Spinal cord (tissue), 10 donors: Measurements from ENCODE around the gene IRX2. TPM values are rescaled to one million over a fixed set of nuclear protein-coding genes. Genes with fewer than 3 reads are reported as not detected.

Source experiments
- DNase-seq, 6 donors: peaks; one replicate each; pipeline versions ENCODE4 v3.0.0 to v3.0.0-alpha.2; 2013 to 2015; ENCODE audit warnings: low spot score in 6 of 6, low read depth in 4 of 6
- H3K27ac ChIP-seq: one replicate; pipeline ENCODE4 v1.5.1; 2013; ENCODE audit warnings: low read depth, low read length, control low read depth
- H3K27me3 ChIP-seq: one replicate; pipeline ENCODE4 v1.6.1; 2013; ENCODE audit warnings: low read length; ENCODE audit not compliant: control insufficient read depth, insufficient read depth
- H3K36me3 ChIP-seq: one replicate; pipeline ENCODE4 v1.6.1; 2013; ENCODE audit warnings: low read length; ENCODE audit not compliant: control insufficient read depth, insufficient read depth
- H3K4me1 ChIP-seq: one replicate; pipeline ENCODE4 v1.6.1; 2013; ENCODE audit warnings: low read length; ENCODE audit not compliant: control insufficient read depth, insufficient read depth
- H3K4me3 ChIP-seq: one replicate; pipeline ENCODE4 v1.5.1; 2013; ENCODE audit warnings: low read depth, low read length, control low read depth
- H3K9me3 ChIP-seq: one replicate; pipeline ENCODE4 v1.6.1; 2013; ENCODE audit warnings: low read length; ENCODE audit not compliant: control insufficient read depth, insufficient read depth
- WGBS: methylation state at CpG from one replicate; pipeline ENCODE4 v1.1.5; 2013; ENCODE audit warnings: missing lambda C conversion rate; ENCODE audit not compliant: insufficient coverage; 5-methylcytosine and 5-hydroxymethylcytosine counted together
- long read RNA-seq, 4 donors: transcript quantifications; one replicate each; lab custom pipeline, GENCODE V29; 2026
- polyA plus RNA-seq, 2 donors: library from polyadenylated mRNA; unstranded; fragments of 120-200 nt; gene quantifications; one replicate each; pipeline ENCODE4 v1.2.1, GENCODE V29; 2013; ENCODE audit not compliant: insufficient read length in 2 of 2
- total RNA-seq, 2 donors: library from RNA; depleted of rRNA in 1 of 2; stranded (reverse); fragments of 120-200 nt in 1 of 2; fragments of >200 nt in 1 of 2; gene quantifications; one replicate each; pipeline versions ENCODE4 v1.2.3 to v1.2.4, GENCODE V29; 2013 to 2014
- donor health status: healthy.

The IRX2 gene
- 10 to 100 TPM in 1 of 2 donors, 1 to 10 TPM in 1; 4.8 to 11.0 TPM for total RNA-seq
- 10 to 100 TPM; 18.4 to 23.2 TPM for polyA plus RNA-seq
- long read RNA-seq, donor 1, partial matches to known transcripts = 0 of 3 reads
- long read RNA-seq, donor 1, other reads (novel, unspliced or antisense) = 0 of 3 reads
- long read RNA-seq, donor 2, transcript IRX2-201 (4 exons, 2,456 nt) = major isoform, 5 of 6 reads
- long read RNA-seq, donor 2, partial matches to known transcripts = 0 of 6 reads
- long read RNA-seq, donor 2, other reads (novel, unspliced or antisense) = 0 of 6 reads
- long read RNA-seq, donor 3, partial matches to known transcripts = 0 of 2 reads
- long read RNA-seq, donor 3, other reads (novel, unspliced or antisense) = 0 of 2 reads
- long read RNA-seq, donor 4, transcript IRX2-201 (4 exons, 2,456 nt) = minor isoform, 5 of 22 reads
- long read RNA-seq, donor 4, transcript IRX2-202 (5 exons, 2,630 nt) = major isoform, 6 of 22 reads
- long read RNA-seq, donor 4, partial matches to known transcripts = 11 of 22 reads
- long read RNA-seq, donor 4, other reads (novel, unspliced or antisense) = 0 of 22 reads

DNA sequence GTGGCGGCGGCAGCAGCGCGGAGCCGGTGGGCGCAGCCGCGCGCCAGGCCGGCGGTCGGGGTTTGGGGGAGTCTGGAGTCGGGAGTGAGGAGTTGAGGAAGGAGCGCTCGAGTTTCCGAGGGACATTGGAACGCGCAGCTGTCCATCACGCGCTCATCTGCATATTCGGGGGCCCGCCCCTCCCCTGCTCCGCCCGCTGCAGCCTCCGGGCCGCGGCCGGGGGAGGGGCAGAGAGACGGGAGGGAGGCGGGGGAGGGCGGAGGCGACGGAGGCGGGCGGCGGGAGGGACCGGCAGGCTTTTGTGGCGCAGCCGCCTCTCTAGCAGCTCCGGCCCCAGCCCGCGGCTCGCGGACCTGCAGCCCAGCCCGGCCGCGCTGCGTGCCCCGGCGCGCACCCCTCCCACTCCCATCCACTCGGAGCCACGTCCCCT is at the start of gene IRX2:
TSS of gene IRX2 (minus strand) at position 86 of the 430 bp plus-strand sequence. CDS start 264 bp downstream, outside the sequence.
- Histone ChIP-seq H3K9me3 (no peaks in the 10 kb centered on the region), H3K4me3 (peak within 1 kb of the TSS; percentile 38), H3K4me1 (peaks cover 58% of the 10 kb centered on the region), H3K36me3 (peaks cover 13% of the 10 kb centered on the region), H3K27ac (no peak within 1 kb of the TSS), H3K27me3 (peaks cover 84% of the 10 kb centered on the region)
- DNase-seq = peak in 3 of 6 donors; percentile 82 to 94 (median 93)
- WGBS = under 1% methylated on average over 51 of the region's 53 CpGs

GRCh38 chr5:2800035-2800434 is 48.6 kb upstream of the IRX2 start:
- WGBS = 100% methylated on average over 5 of the region's 12 CpGs
- Histone ChIP-seq H3K4me3 (no peak overlapping the region), H3K9me3 (no peaks in the 10 kb centered on the region)

DNA sequence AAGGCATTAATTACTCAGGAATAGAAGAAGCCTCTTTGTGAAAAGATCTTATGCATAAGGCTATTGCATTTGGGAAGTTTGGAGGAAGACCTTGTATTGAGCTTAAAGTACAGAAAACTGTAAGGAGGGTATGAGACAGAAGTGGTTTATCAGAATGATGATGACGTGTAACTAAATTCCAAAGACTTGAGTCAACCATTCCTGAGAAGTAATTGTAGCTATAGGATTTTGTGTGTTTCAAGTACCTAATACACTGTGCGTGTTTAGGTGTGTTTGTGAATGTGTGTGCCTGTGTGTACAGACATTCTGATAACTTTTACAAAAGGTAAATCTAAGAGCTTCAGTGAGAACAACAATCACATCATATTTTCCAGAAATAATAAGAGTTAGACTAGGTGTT is 46.5 kb upstream of the IRX2 start:
- Histone ChIP-seq H3K4me3 (no peak overlapping the region), H3K9me3 (no peaks in the 10 kb centered on the region), H3K27ac (no peak overlapping the region), H3K27me3 (no peaks in the 10 kb centered on the region), H3K4me1 (no peaks in the 10 kb centered on the region), H3K36me3 (no peaks in the 10 kb centered on the region)
- DNase-seq = no peak
- WGBS = no CpG with 5 or more reads among the region's 2 CpGs

More at GRCh38 chr5:2800035-2800434, 48.6 kb upstream of the IRX2 start:
- Histone ChIP-seq H3K36me3 (no peaks in the 10 kb centered on the region), H3K27me3 (no peaks in the 10 kb centered on the region), H3K4me1 (no peaks in the 10 kb centered on the region), H3K27ac (no peak overlapping the region)
- DNase-seq = peak in 1 of 6 donors; percentile 4

DNA sequence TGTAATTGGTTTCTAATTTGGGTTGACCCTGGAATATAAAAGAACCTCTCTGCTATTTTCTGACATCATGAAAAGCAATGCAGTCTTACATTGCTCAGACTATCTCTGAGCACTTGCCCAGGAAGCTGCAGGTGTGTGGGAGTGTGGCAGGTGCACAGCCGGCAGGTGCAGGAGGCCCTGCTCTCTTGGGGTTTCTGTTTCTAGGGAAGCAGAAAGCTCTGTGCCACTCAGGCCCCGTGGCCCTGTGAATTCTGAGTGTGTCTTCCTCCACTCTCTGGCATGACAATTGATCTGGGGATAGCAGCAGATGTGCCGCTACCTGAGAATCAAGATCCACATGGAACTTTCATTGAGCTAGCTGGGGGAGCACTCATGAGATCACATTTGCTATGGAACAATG is 45.7 kb upstream of the IRX2 start:
- no peak for DNase-seq
- Histone ChIP-seq H3K4me1 (no peaks in the 10 kb centered on the region), H3K36me3 (no peaks in the 10 kb centered on the region), H3K9me3 (no peaks in the 10 kb centered on the region), H3K27ac (no peak overlapping the region), H3K27me3 (no peaks in the 10 kb centered on the region), H3K4me3 (no peak overlapping the region)
- WGBS = 86% methylated on average over 2 of the region's 3 CpGs

- H3K9me3 ChIP-seq = peaks cover 1% of the 10 kb centered on the region
- H3K27me3 ChIP-seq = no peaks in the 10 kb centered on the region
- DNase-seq = no peak
- no peaks in the 10 kb centered on the region for H3K4me1 ChIP-seq
- WGBS = 91% methylated on average over 2 of the region's 3 CpGs
- no peak overlapping the region for H3K4me3 ChIP-seq
- no peaks in the 10 kb centered on the region for H3K36me3 ChIP-seq
- no peak overlapping the region for H3K27ac ChIP-seq
Observed at GRCh38 chr5:2783223-2783622, 31.7 kb upstream of the IRX2 start.

GRCh38 chr5:2782658-2783057 is 31.2 kb upstream of the IRX2 start:
- 97% methylated on average over 3 of the region's 3 CpGs for WGBS
- DNase-seq = no peak
- H3K4me1 ChIP-seq = no peaks in the 10 kb centered on the region
- H3K27me3 ChIP-seq = no peaks in the 10 kb centered on the region
- H3K4me3 ChIP-seq = no peak overlapping the region
- H3K9me3 ChIP-seq = peaks cover 1% of the 10 kb centered on the region
- H3K27ac ChIP-seq = no peak overlapping the region
- H3K36me3 ChIP-seq = no peaks in the 10 kb centered on the region

GRCh38 chr5:2780421-2781171 is 29.1 kb upstream of the IRX2 start:
- no peaks in the 10 kb centered on the region for H3K27me3 ChIP-seq
- WGBS = 76% methylated on average over 8 of the region's 11 CpGs
- peaks cover 1% of the 10 kb centered on the region for H3K9me3 ChIP-seq
- no peaks in the 10 kb centered on the region for H3K36me3 ChIP-seq
- no peak overlapping the region for H3K27ac ChIP-seq
- H3K4me1 ChIP-seq = no peaks in the 10 kb centered on the region
- DNase-seq = no peak
- no peak overlapping the region for H3K4me3 ChIP-seq

GRCh38 chr5:2779459-2779858 is 28.0 kb upstream of the IRX2 start:
- Histone ChIP-seq H3K9me3 (no peaks in the 10 kb centered on the region), H3K36me3 (no peaks in the 10 kb centered on the region), H3K27ac (no peak overlapping the region), H3K4me1 (no peaks in the 10 kb centered on the region), H3K27me3 (no peaks in the 10 kb centered on the region), H3K4me3 (no peak overlapping the region)
- WGBS = 84% methylated on average over 9 of the region's 9 CpGs
- DNase-seq = no peak

DNA sequence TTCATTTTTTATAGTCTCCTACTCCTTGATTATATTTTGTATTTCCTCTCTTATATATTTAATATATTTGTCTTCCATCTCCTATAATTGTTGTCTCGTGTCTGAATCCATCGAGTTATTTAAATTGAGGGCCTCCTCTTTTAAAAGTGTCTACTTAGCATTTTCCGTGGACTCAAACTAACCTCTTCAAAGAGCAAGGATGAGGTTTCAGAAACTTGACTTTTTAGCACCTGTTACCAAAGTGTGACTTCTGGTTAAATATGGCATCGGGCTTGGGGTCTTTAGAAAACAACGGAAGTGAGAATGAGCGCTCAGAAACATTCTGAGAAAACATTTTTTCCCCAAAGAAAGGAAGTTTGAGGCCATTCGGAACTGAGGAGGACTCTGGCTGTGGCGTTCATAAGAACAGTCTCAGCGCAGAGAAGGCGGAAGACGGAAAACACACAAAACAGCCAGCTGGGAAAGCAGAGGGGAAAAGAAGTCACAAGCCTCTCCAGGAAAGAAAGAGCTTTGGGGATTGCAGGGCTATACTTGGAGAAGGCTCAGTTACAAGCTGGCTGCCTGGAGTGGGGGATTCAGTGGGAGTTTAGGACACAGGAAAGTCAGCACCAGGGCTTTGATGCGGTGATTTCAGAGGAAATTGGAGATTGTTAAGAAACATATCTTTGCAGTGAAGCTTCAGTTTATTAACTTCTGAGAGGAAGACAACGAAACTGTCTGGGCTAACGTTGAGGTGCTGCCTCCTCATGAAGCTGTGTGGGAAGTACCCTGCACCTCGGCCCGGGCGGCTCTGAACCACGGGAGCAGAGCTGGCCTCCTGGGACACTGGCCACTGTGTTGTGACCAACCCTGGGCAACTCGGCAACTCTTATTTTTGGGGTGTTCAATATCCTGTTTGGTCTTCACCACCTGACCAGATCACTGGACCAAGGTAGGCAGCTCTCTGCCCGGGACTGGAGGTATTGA is 25.1 kb upstream of the IRX2 start:
- Histone ChIP-seq H3K9me3 (no peaks in the 10 kb centered on the region), H3K27me3 (peaks cover 2% of the 10 kb centered on the region), H3K27ac (no peak overlapping the region), H3K4me3 (no peak overlapping the region), H3K36me3 (no peaks in the 10 kb centered on the region), H3K4me1 (no peaks in the 10 kb centered on the region)
- 66% methylated on average over 10 of the region's 20 CpGs for WGBS
- DNase-seq = no peak
